GM21447 (cell line): ENCODE results near the gene EYA3.

Experiments
- ATAC-seq: cut with Tn5 transposase; IDR thresholded peaks from one replicate; pipeline ENCODE4 v1.9.1; 2021; ENCODE audit not compliant: unreplicated experiment

The EYA3 gene

DNA sequence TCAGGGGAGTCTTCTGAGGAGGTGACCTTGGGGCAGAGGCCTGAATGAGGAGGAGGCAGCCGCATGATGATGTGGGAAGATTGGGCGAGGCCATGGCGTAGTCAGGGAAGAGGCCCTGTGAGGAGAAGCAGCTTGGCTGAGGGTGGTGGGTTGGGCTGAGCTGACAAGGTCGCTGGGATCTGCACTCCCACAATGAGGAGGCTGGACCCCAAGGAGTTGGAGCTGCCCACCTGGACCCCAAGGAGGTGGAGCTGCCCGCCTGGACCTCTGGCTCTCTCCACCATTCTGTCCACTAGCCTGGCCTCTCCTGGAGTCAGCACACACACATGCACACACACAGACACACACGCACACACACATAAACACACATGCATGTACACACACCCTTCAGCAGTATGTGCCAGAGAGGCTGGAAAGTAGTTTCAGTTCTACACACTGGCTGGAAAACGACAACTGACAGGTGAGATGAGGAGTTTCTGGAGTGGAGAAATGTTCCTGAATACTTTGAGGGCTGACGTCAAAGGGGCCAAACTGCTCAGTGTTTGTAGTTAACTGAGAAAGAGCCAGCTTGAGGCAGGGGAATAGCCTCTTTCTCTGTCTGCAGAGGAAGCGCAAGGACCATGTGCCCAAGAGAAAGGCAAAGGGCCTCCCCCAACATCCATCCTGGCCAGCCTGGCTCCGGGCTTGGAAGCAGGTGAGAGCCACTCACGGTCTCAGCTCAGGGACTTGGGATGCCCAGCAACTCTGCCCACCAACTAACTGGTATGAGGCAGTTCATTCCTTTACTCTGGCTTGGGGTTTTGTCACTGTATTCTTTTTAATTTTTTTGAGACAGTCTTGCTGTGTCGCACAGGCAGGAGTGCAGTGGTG lies 146.5 kb downstream of the EYA3 start:
- no peak for ATAC-seq

DNA sequence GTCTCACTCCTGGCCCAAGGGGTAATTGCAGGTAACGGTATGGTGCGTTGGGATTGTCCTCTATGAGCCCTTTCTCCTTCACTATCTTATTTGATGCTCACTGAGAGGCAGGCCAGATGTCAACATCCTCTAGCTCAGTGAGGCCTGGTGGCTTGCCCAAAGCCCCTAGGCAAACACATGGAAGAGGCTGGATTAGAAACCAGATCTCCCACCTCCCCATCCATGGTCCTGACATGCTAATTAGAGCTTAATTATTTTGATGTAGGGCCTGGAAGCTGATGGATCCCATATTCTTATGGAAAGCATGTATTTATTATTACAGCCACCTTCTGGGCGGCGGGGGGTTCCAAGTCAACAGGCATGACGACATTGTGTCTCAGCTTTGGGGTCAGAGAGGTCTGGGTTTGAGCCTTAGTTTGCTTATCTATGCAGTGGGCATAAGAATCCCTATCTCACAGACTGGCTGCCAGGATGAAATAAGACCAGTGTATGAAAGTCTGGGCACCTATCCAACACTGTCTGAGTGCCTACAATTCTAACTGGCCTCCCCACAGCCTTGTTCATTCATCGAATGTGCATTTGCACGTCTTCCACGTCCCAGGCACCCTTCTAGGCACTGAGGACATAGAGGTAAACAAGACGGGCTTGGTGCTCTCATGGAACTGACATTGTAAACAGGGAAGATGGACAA lies 147.4 kb downstream of the EYA3 start:
- ATAC-seq, result no peak

- ATAC-seq, result no peak
These were observed 148.1 kb downstream of the EYA3 start for GRCh38 chr1:27940297-27940696.

DNA sequence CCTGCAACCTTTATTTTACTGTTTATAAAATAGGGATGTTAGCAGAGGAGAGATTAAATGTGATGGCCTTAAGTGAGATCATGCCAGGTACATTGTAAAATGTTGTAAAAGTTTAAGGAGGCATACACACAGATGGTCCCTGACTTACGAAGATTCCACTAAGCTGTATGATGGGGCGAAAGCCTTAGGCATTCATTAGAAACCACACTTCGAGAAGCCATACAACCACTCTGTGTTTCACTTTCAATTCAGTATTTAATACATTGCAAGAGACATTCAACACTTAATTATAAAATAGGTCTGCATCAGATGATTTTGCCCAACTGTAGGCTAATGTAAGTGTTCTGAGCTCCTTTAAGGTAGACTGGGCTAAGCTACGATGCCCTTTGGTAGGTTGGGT lies 149.9 kb downstream of the EYA3 start:
- no peak for ATAC-seq

DNA sequence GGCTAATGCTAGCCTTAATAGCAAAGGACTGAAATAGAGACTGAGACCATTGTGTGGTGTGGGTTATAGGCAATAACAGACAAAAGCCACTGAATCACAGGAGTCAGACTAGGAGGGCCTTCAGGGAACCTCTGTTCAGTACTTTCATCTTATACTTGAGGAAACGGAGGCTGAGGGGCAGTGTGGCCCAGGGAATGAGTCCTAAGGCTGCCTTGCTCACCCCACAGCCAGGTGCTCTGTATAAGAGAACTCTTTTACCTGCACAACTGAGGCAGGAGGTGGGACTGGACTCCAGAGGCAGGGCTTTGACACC lies 150.9 kb downstream of the EYA3 start:
- ATAC-seq, result no peak

GRCh38 chr1:27936370-27936769 lies 152.0 kb downstream of the EYA3 start:
- ATAC-seq, result no peak

GRCh38 chr1:27935721-27936120 lies 152.7 kb downstream of the EYA3 start:
- ATAC-seq, result no peak

GRCh38 chr1:27934818-27935549 lies 153.4 kb downstream of the EYA3 start, which contains the start of gene SMPDL3B:
Gene SMPDL3B, plus strand, starts transcription at chr1:27935000. Its CDS starts 184 bp downstream, at chr1:27935184.
- ATAC-seq, result no peak

- ATAC-seq, result no peak
These were observed 156.7 kb downstream of the EYA3 start for GRCh38 chr1:27931759-27932158.

GRCh38 chr1:27931184-27931583 lies 157.2 kb downstream of the EYA3 start:
- ATAC-seq, result no peak

- no peak for ATAC-seq
These were observed 160.0 kb downstream of the EYA3 start for GRCh38 chr1:27928216-27928954.

- ATAC-seq, result no peak
These were observed 166.1 kb downstream of the EYA3 start for GRCh38 chr1:27922272-27922671.
